GM18505 (cell line): ENCODE measurements around the gene MEDAG.

Source experiments
- ATAC-seq: cut with Tn5 transposase; IDR thresholded peaks from one replicate; pipeline ENCODE4 v1.9.1; 2021; ENCODE audit not compliant: unreplicated experiment
- POLR2A ChIP-seq: IDR thresholded peaks from 4 replicates; pipeline ENCODE4 v1.6.1; 2011; ENCODE audit warnings: borderline replicate concordance; ENCODE audit not compliant: insufficient read depth, insufficient read length; ENCODE audit errors: extremely low read depth

MEDAG gene

DNA sequence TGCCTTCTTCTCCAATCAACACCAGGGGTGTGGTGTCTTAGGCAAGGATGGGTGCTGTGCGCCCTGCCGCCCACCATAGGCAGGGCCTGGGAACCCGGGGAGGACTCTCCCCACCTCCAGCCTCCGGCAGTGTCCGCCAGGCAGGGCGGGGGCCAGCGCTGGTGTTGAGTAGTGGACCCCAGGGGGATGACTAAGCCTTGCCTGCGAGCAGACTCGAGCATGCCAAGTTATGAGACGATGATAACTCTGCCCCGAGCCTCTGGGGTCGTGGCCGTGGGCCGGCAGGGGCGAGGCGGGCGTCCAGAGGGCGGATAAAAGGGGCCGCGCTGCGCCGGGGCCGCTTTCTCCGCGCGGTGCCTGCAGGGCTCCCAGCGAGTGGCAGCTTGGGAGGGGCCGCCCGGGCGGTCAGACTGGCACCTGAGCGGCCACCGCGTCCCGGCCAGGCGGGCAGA, at the start of gene MEDAG:
Gene MEDAG (plus strand): TSS at position 340 of the 452 bp plus-strand sequence. CDS start 245 bp downstream, outside the sequence.
- no peak for TF ChIP-seq POLR2A
- ATAC-seq = no peak

DNA sequence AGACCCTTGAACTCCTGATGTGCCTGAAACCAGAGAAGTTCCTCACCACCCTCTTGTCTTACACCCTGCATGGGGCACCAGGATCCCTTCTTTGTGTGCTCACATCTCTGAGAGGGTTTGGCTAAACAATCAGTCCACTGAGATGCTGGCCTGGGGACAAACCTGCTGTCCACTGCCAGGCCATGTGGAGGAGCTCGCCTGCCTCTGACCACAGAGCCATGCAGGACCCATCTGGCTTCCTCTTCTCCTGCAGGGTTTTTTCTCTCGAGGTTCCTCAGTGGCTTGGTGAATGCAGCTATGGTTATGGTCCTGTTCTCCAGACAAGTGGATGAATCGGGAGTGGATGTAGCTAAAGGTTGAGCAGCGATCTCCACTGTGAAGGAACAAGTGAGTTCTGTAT, 49.1 kb upstream of the MEDAG start:
- TF ChIP-seq POLR2A = no peak

DNA sequence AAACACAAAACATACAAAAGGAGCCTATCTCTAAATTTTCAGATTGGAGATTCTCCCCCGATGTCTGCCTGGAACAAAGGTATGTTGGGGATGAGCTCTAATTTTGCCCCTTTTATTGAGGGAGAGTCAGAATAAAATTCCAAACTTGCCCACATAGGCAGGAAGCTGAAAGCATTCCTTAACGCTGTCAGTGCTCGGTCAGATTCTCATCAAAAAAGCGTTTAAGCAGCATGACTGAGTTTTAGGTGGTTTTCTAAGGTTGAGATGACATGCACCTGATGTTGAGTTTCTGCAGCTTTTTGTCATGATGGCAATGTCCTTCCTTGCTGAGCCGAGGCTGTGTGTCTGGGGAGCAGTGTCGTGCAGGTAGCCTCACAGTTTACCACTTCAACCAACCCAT, 48.4 kb upstream of the MEDAG start:
- ATAC-seq = no peak
- TF ChIP-seq POLR2A = no peak

More for the DNA sequence above, 49.1 kb upstream of the MEDAG start:
- ATAC-seq = no peak

DNA sequence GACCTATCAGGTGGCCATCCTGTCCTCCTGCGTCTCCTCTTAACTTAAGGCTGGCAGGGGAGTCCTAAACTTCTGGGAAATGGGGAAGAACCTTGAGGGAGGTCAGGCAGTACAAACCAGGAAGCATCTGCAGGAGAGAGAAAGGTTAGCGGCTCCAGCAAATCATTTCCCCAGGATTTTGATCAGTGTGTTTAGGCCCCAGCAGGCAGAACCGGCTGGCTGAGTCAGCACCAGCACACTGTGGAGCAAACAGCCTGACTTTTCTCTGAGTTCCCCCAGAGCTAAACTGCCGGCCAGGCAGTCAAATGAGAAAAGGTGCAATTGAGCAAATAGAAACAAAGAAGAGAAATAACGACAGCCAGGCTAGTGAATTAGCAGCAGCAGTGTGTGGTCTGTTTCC, 46.7 kb upstream of the MEDAG start:
- no peak for ATAC-seq
- TF ChIP-seq POLR2A = no peak

DNA sequence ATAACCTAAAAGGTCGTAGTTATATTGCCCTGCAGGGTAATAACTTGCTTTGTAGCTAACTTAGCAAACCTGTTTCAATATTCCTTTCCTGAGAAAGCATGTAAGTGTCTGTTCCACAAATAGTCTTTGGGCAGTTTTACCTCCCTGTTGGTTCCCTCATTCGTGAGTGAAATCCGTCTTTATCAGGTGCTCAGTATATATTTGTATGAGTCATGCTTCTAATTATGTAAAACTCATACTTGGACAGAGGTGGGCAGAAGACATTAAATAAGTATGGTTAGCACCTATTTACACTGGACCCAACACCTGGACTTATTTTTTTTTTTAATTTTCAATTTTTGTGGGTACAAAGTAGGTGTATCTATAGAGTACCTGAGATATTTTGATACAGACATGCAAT, 44.9 kb upstream of the MEDAG start:
- no peak for TF ChIP-seq POLR2A
- ATAC-seq = no peak

DNA sequence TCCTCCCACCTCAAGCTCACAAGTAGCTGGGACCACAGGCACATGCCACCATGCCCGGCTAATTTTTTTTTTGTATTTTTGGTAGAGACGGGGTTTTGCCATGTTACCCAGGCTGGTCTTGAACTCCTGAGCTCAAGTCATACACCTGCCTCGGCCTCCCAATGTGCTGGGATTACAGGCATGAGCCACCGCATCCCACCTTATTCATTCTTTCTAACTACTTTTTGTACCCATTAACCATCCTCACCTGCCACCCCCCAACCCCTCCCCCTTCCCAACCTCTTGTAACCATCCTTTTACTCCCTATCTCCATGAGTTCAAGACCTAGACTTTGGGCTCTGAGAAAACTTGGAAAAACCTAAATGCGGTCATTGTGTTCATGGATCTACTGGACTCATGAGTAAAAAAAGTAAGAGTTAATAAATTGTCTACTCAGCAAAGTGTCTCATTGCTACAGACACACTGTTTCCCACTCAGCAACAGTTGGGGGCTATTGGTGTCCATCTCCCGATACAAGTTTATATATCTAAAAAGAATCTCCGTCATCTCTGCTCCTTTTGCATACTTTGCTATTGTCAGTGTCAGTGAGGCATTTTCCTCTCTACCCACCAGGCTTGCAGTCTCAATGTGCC, 44.1 kb upstream of the MEDAG start:
- no peak for ATAC-seq
- no peak for TF ChIP-seq POLR2A

DNA sequence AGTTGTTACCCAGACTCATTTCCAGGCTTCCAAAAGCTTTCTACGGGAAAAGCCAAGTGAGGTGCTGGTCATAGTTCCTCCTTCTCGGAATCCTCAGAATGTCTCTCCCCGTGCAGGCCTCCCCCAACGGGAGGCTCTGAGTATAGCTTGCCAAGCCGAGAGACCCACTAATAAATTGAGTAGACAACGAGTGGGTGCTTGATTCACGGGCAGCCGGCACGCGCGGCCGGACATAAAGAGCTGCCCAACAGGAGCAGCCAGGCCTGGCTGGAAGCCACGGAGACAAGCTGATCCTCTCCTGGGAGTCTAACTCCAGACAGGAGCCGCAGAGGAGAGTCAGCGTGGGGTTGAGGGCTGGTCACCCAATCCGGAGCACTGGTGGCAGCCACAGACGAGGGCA, 43.4 kb upstream of the MEDAG start:
- TF ChIP-seq POLR2A = no peak
- no peak for ATAC-seq

DNA sequence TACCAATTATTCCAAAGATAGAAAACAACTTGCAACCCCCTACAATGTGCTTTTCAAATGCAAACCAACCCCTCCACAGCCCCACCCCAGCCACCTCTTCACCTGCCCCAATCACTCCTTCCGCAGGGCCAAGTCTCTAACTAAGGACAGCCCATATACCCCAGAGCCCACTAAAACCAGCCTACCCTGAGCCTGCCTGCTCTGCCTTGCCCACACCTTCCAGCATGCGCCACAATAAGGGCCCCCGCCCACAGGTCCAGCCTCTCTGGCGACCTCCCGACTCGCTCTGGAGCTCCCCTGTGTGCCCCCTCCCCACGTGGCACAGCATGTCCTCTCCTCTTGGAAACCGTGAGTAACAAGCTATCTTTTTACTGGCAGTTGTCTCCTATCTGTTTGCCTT, 42.8 kb upstream of the MEDAG start:
- no peak for TF ChIP-seq POLR2A
- no peak for ATAC-seq

DNA sequence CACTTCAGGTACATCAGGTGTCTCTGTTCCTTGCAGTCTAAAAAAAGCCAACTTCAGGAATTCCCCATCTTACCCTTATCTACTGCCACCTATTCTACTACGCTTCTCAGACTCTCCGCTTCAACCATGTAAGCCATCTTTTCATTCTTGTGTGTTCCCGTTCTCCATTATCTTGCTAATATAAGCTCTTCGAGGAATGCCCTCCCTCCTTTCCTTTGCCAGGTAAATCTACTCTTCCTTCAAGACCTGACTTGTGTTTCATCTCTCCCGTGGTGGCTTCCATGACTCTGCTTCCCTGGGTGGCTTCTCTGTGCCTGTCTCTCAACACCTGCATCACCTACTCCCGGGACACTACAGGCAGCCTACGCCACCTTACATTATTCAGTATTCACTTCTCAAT, 42.3 kb upstream of the MEDAG start:
- no peak for ATAC-seq
- no peak for TF ChIP-seq POLR2A

DNA sequence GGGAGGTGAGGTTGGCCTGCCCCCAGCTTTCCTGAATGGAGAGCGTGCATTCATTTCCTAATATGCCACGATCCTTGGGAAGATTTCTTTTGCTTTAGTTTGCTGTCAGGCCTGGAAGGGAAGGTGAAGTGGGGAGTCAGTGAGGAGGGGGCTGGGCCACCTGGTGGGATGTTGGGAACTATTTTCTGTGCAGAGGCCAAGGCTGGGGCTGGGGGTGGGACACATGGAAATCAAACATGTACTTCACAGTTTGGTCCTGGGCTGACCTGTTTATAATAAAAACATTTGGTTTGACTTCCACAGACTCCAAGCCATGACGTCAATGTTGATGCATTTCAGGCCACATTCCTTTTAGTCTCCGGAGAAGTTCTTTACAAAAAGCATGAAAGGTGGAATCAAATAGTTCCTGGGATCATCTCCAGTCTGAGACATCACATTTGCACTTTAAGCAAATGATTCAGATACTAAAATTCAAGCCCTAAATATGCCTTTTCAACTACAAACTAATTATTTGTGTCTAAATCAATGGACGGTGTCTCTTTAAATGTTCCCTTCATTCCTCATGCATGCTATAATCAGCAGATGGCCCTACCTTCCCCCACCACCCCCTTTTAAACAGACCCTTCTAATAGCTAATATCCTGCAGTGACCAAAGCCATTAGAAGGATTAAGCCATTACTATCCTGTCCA, 41.5 kb upstream of the MEDAG start:
- no peak for ATAC-seq

DNA sequence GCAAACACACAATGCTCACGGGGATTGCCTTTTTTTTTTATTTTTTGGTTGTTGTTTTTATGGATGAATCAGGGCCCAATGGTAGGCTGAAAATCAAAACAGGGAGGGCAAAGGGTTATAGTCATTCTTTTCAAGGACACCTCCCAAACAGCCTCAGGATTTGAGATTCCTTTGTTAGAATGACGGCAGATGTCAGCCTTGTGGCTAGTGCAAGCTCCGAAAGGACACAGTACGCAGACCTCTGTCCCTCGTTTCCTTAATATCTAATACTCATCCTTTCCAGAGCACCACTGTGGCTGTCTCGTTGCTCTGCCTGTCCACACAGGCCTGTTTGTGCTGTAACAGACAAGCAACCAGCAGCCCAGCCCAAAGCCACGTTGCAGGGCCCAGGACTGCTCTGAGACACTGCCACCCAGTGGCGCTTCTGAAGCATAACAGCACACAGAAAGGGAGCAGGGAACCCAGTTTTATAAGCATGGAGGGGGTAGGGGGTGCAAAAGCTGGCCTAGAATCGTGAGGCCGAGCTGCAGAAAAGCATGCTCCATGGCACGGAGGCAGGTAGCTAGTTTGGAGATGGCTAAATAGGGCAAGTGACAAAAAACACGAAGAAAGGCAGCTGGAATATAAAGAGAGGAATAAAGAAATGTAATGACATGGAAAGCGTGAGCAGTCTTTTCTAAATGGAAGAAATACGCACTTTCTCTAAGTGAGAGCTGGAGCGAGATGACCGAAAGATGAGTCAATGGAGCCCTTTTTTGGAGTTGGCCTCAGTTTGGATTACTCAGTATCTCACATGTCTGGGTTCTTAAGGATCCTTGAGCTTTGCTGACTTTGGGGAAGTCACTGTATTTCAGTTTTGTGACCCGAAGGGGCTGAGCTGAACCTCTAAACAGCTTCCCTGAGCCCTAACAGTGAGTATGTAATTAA, 40.7 kb upstream of the MEDAG start:
- ATAC-seq = peak; percentile 86
- TF ChIP-seq POLR2A = no peak

More for the DNA sequence above, 41.5 kb upstream of the MEDAG start:
- no peak for TF ChIP-seq POLR2A

DNA sequence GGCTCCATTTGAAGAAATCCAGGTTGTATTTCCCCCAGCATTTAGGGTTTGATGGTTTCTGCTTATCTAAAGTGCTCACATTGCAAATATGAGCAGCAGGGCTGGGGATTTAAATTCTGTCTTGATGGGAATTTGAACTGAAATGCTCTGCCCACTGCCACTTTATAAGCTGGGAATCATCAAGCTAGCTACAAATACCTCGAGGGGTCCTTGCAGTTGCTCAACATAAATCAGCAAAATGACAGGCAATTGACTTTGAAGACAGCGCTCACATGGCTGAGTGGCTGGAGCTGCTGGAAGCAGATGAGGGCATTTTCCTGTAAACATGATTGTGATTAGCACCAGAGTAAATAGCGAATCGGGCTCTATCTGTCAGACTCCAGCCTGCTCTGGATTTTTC, 39.4 kb upstream of the MEDAG start:
- TF ChIP-seq POLR2A = no peak
- no peak for ATAC-seq

DNA sequence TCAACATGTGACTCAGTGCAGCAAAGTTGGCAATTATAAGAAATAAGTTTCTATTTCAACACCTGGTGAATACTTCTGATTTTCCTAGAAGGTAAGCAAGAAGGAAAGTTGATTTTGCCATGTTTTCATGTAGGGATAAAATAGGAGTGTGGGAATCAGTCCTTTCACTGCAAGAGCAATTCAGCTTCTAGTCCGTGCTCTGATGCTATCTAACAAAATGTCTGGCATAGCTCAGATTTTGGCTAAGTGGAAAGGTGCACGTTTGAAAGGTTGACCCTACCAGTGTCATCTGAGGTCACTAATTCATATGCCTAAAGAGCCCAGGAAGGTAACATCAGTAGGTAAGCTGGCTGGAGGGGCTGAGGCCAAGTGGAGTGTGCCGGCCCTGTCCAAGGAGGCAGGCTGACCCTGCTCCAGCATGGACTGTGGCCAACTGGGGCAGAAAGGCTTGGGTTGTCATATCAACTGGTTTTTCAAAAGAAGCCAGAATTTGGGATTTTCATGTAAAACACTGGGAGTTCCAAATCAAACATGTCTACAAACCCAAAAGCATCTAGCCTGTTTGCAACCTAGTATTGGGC, 38.9 kb upstream of the MEDAG start:
- no peak for ATAC-seq
- no peak for TF ChIP-seq POLR2A

DNA sequence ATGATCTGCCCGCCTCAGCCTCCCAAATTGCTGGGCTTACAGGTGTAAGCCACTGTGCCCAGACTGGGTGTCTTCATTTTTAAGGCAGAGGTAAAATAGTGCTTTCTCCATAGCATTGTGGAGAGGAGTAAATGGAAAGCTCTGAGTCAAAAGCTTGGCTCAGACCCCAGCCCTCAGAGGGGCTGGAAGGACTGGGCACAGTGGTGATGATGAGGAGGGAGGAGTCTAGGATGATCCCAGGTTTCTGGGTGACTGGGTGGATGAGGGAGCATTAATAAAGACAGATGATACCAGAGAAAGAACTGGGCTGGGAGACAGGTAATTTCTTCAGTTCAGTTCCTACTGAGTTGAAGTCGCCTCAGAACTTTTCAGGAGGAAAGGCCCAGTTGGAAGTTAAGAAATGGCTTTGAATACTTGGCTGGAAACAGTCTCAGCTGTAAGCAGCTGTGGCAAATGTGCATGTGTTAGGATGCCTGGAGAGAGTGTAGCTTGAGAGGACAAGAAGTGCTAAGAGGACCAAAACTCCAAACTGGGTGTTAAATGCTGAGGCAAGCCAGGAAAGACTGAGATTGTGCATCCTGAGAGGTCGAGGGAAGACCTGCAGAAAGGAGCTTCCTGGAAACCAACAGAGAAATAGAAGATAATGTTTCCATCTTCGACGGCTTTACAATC, 37.1 kb upstream of the MEDAG start:
- no peak for ATAC-seq

More for the DNA sequence above, 37.1 kb upstream of the MEDAG start:
- no peak for TF ChIP-seq POLR2A
